Measurements from ENCODE around the gene SLC35A5.

DNA sequence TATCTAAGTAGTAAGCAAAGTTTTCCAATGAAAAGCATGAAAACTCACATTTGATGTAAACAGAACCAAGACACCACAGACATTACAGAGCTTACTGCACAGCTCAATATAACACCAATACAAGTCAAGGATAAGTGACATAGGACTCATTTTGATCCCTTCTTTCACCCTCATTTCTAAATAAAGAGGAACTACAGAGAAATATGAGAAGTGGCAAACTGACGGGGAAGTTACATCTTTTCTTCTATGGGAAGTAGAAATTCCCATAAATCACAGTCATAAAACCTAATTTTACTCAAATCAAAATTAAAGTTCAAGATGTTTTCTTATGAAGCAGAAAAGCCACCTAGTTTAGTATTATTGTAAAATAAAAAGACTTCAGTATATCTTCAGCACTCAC, 3.9 kb upstream of the SLC35A5 start:
- no peak for TF ChIP-seq POLR2A (IDR thresholded peaks at IDR 0.05; ENCODE audit: low read length)
- no peak for TF ChIP-seq GATA1 (IDR thresholded peaks at IDR 0.05; ENCODE audit: low read depth, low read length)
